Right cardiac atrium (tissue), 5 donors: ENCODE results near the gene CARS1. TPM values are rescaled to one million over a fixed set of nuclear protein-coding genes. Genes with fewer than 3 reads are reported as not detected.

Experiments used
- ATAC-seq, 2 donors: fragments of 200-7000 bp; cut with Tn5 transposase; one replicate each; pipeline versions ENCODE4 v1.8.0 to v1.9.1; 2020; ENCODE audit warnings: moderate library complexity in 2 of 2, mild to moderate bottlenecking in 1 of 2
- DNase-seq, 3 donors: peaks; one replicate each; pipeline ENCODE4 v3.0.0-alpha.2; 2020
- H3K27ac ChIP-seq: one replicate; pipeline ENCODE4 v1.5.1; 2013; ENCODE audit warnings: mild to moderate bottlenecking, low read length, control low read depth, moderate library complexity
- H3K27me3 ChIP-seq: one replicate; pipeline ENCODE4 v1.6.1; 2013; ENCODE audit not compliant: control insufficient read depth, insufficient read depth
- H3K4me1 ChIP-seq: one replicate; pipeline ENCODE4 v1.6.1; 2013; ENCODE audit warnings: low read length; ENCODE audit not compliant: control insufficient read depth, insufficient read depth
- H3K4me3 ChIP-seq: one replicate; pipeline ENCODE4 v1.5.1; 2013; ENCODE audit warnings: low read length, control low read depth
- H3K9me3 ChIP-seq: one replicate; pipeline ENCODE4 v1.6.1; 2013; ENCODE audit warnings: low read length; ENCODE audit not compliant: control insufficient read depth
- WGBS: extraction: QIAGEN DNeasy Blood & Tissue Kit; methylation state at CpG from one replicate; pipeline ENCODE4 v1.1.7; 2013; 5-methylcytosine and 5-hydroxymethylcytosine counted together
- intact Hi-C, 4 donors: fragments of 100-400 bp; cut with DNase I; formaldehyde crosslinking; loops; one replicate each; pipeline versions ENCODE4 v1.11.0 to v1.14.0; 2022 to 2023
- polyA plus RNA-seq: library from polyadenylated mRNA; stranded (reverse); fragments of 200-250 nt; gene quantifications from one replicate; pipeline ENCODE4 v1.2.3, GENCODE V29; 2013
- total RNA-seq, 4 donors: library from RNA; stranded (reverse); fragmentation: NEBNext Ultra II Directional; extraction: Animal tissue kit (Norgen Biotek cat#: 25700); gene quantifications; one replicate each; pipeline ENCODE4 v1.2.1, GENCODE V29; 2021
- donor health status: healthy with polysubstance abuse.
- donor health status: DM: no; HTN: yes; CAD: no.
- donor health status: DM: no; HTN: no; CAD: no.
- donor health status: DM: no; HTN: yes; CAD: no; lungs with severe emphysema.
- donor health status: DM: yes; HTN: yes; CAD: no.

Gene CARS1
- total and polyA plus RNA-seq, 5 donors: 10.8 to 18.8 (median 16.2) TPM

GRCh38 chr11:3089236-3090061, 32.2 kb upstream of the CARS1 start:
- Histone ChIP-seq H3K27ac (no peak overlapping the region), H3K4me1 (no peaks in the 10 kb centered on the region), H3K27me3 (no peaks in the 10 kb centered on the region), H3K9me3 (no peaks in the 10 kb centered on the region), H3K4me3 (no peak overlapping the region)
- DNase-seq: peak in 1 of 3 donors; percentile 50
- intact Hi-C loops: loop anchor here (2.0 to 5.0 kb wide), 3 partner anchors 51 to 53 kb away; no protein-coding TSS in a partner anchor
- ATAC-seq: no peak
- 91% methylated on average over 25 of the region's 25 CpGs for WGBS

DNA sequence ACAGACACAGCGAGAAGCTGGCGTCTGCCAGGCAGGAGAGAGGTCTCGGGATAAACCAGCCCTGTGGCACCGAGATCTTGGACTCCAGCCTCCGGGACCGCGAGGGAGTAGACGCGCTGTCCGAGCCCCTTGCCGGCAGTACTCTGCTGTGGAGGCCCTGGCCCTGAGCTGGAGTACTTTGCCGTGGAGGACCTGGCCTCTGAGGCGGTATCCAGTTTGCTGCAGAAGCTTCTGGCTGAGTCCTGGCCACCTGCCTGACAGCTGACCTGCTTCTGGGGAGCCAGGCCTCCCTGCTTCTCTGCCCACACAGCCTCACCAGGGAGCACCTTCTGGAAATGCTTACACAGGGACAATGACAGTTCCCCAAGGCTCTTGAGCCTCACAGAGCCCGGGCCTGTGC, 31.6 kb upstream of the CARS1 start:
- Histone ChIP-seq H3K4me3 (no peak overlapping the region), H3K4me1 (no peaks in the 10 kb centered on the region), H3K27ac (no peak overlapping the region), H3K9me3 (no peaks in the 10 kb centered on the region), H3K27me3 (no peaks in the 10 kb centered on the region)
- intact Hi-C loops: no loop called here
- WGBS: 89% methylated on average over 14 of the region's 14 CpGs
- ATAC-seq: no peak
- no peak for DNase-seq

GRCh38 chr11:3087821-3088800, 30.9 kb upstream of the CARS1 start:
- no peak overlapping the region for H3K27ac ChIP-seq
- H3K4me1 ChIP-seq: no peaks in the 10 kb centered on the region
- no peaks in the 10 kb centered on the region for H3K9me3 ChIP-seq
- WGBS: 79% methylated on average over 24 of the region's 24 CpGs
- no peaks in the 10 kb centered on the region for H3K27me3 ChIP-seq
- ATAC-seq (no peak), DNase-seq (no peak)
- no peak overlapping the region for H3K4me3 ChIP-seq
- intact Hi-C loops: no loop called here

GRCh38 chr11:3087373-3087772, 30.1 kb upstream of the CARS1 start:
- Histone ChIP-seq H3K4me3 (no peak overlapping the region), H3K4me1 (no peaks in the 10 kb centered on the region), H3K27ac (no peak overlapping the region), H3K9me3 (no peaks in the 10 kb centered on the region), H3K27me3 (no peaks in the 10 kb centered on the region)
- intact Hi-C loops: no loop called here
- ATAC-seq: no peak
- 95% methylated on average over 11 of the region's 11 CpGs for WGBS
- no peak for DNase-seq

- intact Hi-C loops: no loop called here
- no peak overlapping the region for H3K4me3 ChIP-seq
- ATAC-seq (peak; percentile 2), DNase-seq (no peak)
- WGBS: 69% methylated on average over 9 of the region's 9 CpGs
- no peaks in the 10 kb centered on the region for H3K27me3 ChIP-seq
- H3K4me1 ChIP-seq: no peaks in the 10 kb centered on the region
- H3K9me3 ChIP-seq: no peaks in the 10 kb centered on the region
- no peak overlapping the region for H3K27ac ChIP-seq
Observed at GRCh38 chr11:3086671-3087150, 29.5 kb upstream of the CARS1 start.

DNA sequence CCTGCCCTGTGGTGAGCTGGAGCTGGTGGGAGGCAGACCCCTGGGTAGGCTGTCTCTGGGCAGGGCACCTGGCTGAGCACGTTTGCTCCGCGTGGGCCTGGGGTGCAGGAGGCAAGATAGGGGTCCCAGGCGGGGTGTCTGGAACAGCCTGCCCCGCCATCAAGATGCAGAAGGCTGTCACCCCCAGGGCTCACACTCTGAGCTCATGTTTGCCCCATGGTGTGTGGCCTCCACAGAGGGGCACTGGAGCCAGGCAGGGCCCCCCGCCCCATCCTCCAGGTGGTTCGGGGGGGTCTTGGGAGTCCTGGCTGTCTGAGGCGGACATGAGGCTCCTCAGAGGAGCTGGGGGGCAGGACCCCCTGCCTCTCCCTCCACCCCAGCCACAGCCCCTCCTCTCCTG, 28.9 kb upstream of the CARS1 start:
- no peak overlapping the region for H3K27ac ChIP-seq
- no peaks in the 10 kb centered on the region for H3K9me3 ChIP-seq
- no peak for DNase-seq
- no peaks in the 10 kb centered on the region for H3K27me3 ChIP-seq
- WGBS: 64% methylated on average over 8 of the region's 8 CpGs
- no peaks in the 10 kb centered on the region for H3K4me1 ChIP-seq
- peak; percentile 5 to 7 for ATAC-seq
- no peak overlapping the region for H3K4me3 ChIP-seq
- intact Hi-C loops: no loop called here

GRCh38 chr11:3085052-3085451, 27.8 kb upstream of the CARS1 start:
- ATAC-seq: no peak

DNA sequence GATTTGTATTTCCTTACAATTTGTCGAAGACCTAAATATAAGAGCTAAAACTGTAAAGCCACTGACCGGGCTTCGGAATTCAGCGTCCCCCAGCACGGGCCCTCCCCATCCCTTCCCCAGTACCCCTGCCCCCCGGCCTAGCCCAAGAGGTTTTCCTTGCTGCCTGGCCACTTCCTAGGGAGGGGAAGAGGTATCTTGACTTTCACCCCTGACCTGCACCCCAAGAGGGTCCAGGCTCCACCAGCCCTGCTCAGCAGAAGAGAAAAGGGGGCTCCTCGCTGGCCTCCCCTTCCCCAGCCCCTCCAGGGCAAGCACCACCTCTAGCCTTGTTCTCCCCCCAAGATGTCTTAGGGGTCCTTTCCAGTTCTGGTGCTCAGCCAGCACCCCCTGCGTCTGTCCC, 26.1 kb upstream of the CARS1 start:
- no peak overlapping the region for H3K27ac ChIP-seq
- ATAC-seq: no peak
- no peaks in the 10 kb centered on the region for H3K9me3 ChIP-seq
- no peak for DNase-seq
- no peak overlapping the region for H3K4me3 ChIP-seq
- 76% methylated on average over 8 of the region's 8 CpGs for WGBS
- H3K4me1 ChIP-seq: no peaks in the 10 kb centered on the region
- intact Hi-C loops: no loop called here
- H3K27me3 ChIP-seq: no peaks in the 10 kb centered on the region

More at GRCh38 chr11:3085052-3085451, 27.8 kb upstream of the CARS1 start:
- no peak overlapping the region for H3K4me3 ChIP-seq
- no peaks in the 10 kb centered on the region for H3K4me1 ChIP-seq
- DNase-seq: no peak
- 49% methylated on average over 5 of the region's 5 CpGs for WGBS
- H3K27me3 ChIP-seq: no peaks in the 10 kb centered on the region
- no peaks in the 10 kb centered on the region for H3K9me3 ChIP-seq
- intact Hi-C loops: no loop called here
- no peak overlapping the region for H3K27ac ChIP-seq

DNA sequence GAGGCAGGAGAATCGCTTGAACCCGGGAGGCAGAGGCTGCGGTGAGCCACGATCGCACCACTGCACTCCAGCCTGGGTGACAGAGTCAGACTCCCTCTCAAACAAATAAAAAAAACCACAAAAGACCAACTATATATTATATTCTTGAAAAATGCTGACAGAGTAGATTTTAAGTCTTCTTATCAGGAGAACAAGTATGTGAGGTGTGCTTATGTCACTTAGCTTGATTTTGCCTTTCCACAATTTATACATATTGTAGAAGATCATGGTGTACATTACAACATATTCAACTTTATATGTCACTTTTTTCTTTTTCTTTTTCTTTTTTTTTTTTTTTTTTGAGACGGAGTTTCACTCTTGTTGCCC, 24.1 kb upstream of the CARS1 start:
- H3K4me1 ChIP-seq: no peaks in the 10 kb centered on the region
- DNase-seq (no peak), ATAC-seq (no peak)
- no peaks in the 10 kb centered on the region for H3K9me3 ChIP-seq
- H3K27ac ChIP-seq: no peak overlapping the region
- no peak overlapping the region for H3K4me3 ChIP-seq
- intact Hi-C loops: no loop called here
- 95% methylated on average over 6 of the region's 6 CpGs for WGBS
- no peaks in the 10 kb centered on the region for H3K27me3 ChIP-seq

DNA sequence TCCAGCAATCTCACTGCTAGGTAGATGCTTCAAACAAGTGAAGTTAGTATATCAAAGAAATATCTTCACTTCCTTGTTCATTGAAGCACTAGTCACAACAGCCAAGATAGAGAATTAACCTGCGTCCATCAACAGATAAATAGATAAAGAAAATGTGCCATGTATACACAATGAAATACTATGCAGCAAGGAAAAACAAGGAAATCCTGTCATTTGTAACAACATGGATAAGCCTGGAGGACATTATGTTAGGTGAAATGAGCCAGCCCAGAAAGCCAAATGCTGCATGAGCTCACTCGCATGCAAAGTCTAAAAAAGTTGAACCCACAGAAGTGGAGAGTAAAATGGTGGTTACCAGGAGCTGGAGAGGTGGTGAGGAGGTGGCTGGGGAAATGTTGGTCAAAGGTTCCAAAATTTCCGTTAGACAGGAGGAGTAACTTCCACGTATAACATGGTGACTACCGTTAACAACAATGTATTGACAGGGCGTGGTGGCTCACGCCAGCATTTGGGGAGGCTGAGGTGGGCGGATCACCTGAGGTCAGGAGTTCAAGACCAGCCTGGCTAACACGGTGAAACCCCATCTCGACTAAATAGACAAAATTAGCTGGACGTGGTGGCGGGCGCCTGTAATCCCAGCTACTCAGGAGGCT, 23.6 kb upstream of the CARS1 start:
- no peak for DNase-seq
- intact Hi-C loops: no loop called here
- WGBS: 86% methylated on average over 13 of the region's 13 CpGs

More for the DNA sequence above, 23.6 kb upstream of the CARS1 start:
- no peak overlapping the region for H3K4me3 ChIP-seq
- H3K27me3 ChIP-seq: no peaks in the 10 kb centered on the region
- no peaks in the 10 kb centered on the region for H3K4me1 ChIP-seq
- ATAC-seq: no peak
- no peak overlapping the region for H3K27ac ChIP-seq
- no peaks in the 10 kb centered on the region for H3K9me3 ChIP-seq
